ENCODE results near the gene TGFBR3L.

Gene TGFBR3L

GRCh38 chr19:7874076-7874896, 40.3 kb upstream of the TGFBR3L start, which contains the start of gene PRR36:
PRR36 (minus strand) TSS chr19:7874390; CDS start chr19:7873689, 701 bp downstream.
- TF ChIP-seq CTCF (IDR thresholded peaks at IDR 0.05; ENCODE audit: extremely low read depth, missing control alignments): no peak
- DNase-seq (ENCODE audit: low spot score): no peak

- no peak for DNase-seq (ENCODE audit: low spot score)
- no peak for TF ChIP-seq CTCF (IDR thresholded peaks at IDR 0.05; ENCODE audit: extremely low read depth, missing control alignments)
Measured at GRCh38 chr19:7874897-7875273, 39.7 kb upstream of the TGFBR3L start.

- no peak for TF ChIP-seq CTCF (IDR thresholded peaks at IDR 0.05; ENCODE audit: extremely low read depth, missing control alignments)
- DNase-seq (ENCODE audit: low spot score): no peak
Measured at GRCh38 chr19:7877249-7877836, 37.3 kb upstream of the TGFBR3L start.

GRCh38 chr19:7879111-7879807, 35.4 kb upstream of the TGFBR3L start:
- no peak for TF ChIP-seq CTCF (IDR thresholded peaks at IDR 0.05; ENCODE audit: extremely low read depth, missing control alignments)
- no peak for DNase-seq (ENCODE audit: low spot score)

- TF ChIP-seq CTCF (IDR thresholded peaks at IDR 0.05; ENCODE audit: extremely low read depth, missing control alignments): no peak
- no peak for DNase-seq (ENCODE audit: low spot score)
Measured at GRCh38 chr19:7879836-7880235, 34.8 kb upstream of the TGFBR3L start.

- no peak for DNase-seq (ENCODE audit: low spot score)
- TF ChIP-seq CTCF (IDR thresholded peaks at IDR 0.05; ENCODE audit: extremely low read depth, missing control alignments): no peak
Measured at GRCh38 chr19:7881910-7882309, 32.7 kb upstream of the TGFBR3L start.

GRCh38 chr19:7883105-7883504, 31.5 kb upstream of the TGFBR3L start:
- no peak for TF ChIP-seq CTCF (IDR thresholded peaks at IDR 0.05; ENCODE audit: extremely low read depth, missing control alignments)
- DNase-seq (ENCODE audit: low spot score): no peak
